ENCODE results near the gene PTPRD.

PTPRD gene

GRCh38 chr9:9605681-9606080 is 1007.1 kb downstream of the PTPRD start:
- DNase-seq (ENCODE audit: low spot score) = no peak

- DNase-seq (ENCODE audit: low spot score) = no peak
These were observed 1009.5 kb downstream of the PTPRD start for GRCh38 chr9:9603345-9603744.

GRCh38 chr9:9598723-9599122 is 1014.1 kb downstream of the PTPRD start:
- DNase-seq (ENCODE audit: low spot score) = no peak

DNA sequence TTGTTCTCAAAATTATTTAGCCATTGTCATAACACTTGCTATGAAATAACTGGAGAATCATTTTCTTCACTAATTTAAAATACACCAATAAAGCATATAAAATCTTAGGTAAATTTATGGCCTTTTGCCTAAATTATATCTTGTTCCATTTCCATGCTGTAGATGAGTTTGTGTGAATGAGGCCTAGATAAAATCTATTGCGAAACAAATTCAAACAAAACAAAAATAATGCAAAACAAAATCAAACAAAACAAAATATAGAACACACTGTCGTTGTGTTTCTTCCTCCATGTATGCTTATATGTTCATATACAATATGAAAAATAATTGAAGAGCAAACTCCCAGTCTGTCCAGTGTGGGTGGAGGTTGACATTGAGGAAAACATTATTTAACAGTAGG is 1020.7 kb downstream of the PTPRD start:
- no peak for DNase-seq (ENCODE audit: low spot score)

DNA sequence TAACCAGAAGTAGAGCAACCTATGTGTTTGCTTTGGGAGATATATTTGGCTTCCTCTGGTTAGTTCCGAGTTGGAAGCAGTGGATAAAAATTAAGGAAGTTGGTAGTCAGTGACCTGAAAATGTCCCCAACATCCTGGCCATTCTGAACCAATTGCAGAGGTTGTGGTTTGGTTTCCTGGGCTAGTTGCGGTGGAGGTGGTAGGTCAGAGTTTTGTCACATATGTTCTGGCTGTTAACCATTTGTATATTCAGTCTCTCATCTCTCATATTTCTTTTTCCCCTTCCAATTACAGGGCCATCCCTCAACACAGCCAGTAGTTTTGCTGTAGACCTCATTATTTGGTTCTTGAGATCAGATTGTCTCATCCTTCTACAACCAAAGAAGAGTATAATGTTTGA is 1026.9 kb downstream of the PTPRD start:
- DNase-seq (ENCODE audit: low spot score) = no peak

GRCh38 chr9:9574080-9574479 is 1038.7 kb downstream of the PTPRD start:
- DNase-seq (ENCODE audit: low spot score) = no peak

GRCh38 chr9:9565700-9566099 is 1047.1 kb downstream of the PTPRD start:
- DNase-seq (ENCODE audit: low spot score) = no peak

GRCh38 chr9:9563817-9564216 is 1049.0 kb downstream of the PTPRD start:
- no peak for DNase-seq (ENCODE audit: low spot score)

DNA sequence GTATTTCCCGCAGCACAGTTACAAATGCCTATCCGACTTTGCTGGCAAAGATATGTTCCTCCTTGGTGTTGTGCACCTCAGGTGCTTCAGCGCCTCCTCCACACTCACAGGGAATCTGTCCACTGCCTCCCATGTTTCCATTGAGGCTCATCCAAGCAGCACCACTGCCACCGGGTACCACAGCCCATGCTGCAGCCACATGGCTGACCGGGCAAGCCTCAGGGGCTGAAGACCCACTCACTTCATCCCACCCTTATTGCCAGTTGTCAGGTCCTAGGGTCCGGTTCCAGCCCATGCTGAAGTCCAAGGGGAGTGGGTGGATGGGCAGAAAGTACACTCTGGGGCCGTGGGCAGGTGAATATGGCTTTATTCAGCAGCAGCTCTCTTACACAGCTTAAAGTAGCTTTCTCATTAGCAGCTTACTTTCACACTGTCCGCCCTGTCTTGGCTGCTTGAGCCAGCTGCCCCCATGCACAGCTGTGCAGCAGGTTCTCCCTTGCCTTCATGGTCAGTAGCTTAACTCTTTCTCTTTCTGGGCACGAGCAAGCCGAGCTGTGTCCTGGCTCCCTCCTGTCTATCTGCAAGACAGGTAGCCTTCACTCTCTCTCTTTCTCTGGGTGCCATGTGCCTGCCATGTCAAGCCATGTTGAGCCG is 1052.3 kb downstream of the PTPRD start:
- no peak for DNase-seq (ENCODE audit: low spot score)

- no peak for DNase-seq (ENCODE audit: low spot score)
These were observed 1053.9 kb downstream of the PTPRD start for GRCh38 chr9:9558907-9559306.

GRCh38 chr9:9557804-9558334 is 1054.9 kb downstream of the PTPRD start:
- DNase-seq (ENCODE audit: low spot score) = no peak

DNA sequence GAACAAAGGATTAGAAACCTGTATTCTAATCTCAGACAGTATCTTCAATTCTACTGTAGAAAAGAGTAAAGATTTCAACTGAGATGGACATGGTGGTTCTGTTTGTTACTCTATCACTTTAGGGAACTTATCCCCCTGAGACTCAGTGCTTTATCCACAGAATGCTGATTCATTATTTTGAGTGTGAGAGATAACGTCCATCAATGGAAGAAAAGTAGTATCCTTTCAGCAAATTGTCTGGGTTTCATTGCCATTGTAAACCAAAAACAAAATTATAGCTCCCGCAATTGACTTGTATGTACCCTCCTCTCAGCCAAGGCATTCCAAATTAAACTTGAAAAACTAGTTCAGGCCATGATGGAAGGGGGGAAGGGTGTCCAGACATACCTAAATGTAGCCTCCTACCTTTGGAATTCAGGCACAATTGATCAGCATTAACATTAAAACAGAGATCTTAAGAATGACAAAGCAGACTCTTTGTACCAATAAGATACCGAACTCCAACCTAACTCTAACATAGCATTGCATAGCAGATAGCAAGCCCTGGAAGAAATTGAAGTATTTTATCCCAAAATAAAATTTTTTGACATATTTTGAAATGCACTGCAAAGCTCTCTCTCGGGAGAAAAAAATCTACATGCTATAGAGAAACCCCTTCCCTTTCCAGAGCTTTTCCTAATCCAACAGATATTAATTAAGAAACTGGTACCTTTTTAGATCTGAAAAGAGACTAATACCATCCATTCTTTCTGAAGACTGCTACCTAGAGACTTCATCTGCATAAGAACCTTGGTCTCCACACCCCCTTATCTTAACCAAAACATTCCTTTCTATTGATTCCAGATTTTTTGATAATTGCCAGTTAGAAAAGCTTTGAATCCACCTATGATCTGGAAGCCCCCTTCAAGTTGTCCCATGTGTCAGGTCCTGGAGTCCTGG is 1055.7 kb downstream of the PTPRD start:
- no peak for DNase-seq (ENCODE audit: low spot score)

DNA sequence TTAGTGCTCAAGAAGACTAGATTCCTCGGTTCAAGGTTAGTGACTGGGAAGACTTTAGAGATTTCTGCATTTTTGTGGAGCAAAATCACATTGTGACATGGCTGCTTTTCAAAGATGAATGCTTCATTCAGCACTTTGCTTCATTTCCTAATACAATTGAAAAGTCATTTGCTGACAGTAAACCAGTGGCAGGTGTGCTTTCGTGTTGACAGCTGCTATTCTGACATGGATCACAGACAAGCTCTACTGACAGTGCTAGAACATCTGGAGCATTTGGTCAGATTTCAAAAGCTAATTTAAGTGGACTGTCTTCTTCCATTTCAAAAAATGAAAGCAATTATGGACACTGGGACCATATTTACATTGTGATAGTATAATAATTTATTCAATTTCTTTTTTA is 1060.1 kb downstream of the PTPRD start:
- no peak for DNase-seq (ENCODE audit: low spot score)

- DNase-seq (ENCODE audit: low spot score) = no peak
These were observed 1074.0 kb downstream of the PTPRD start for GRCh38 chr9:9538766-9539165.

DNA sequence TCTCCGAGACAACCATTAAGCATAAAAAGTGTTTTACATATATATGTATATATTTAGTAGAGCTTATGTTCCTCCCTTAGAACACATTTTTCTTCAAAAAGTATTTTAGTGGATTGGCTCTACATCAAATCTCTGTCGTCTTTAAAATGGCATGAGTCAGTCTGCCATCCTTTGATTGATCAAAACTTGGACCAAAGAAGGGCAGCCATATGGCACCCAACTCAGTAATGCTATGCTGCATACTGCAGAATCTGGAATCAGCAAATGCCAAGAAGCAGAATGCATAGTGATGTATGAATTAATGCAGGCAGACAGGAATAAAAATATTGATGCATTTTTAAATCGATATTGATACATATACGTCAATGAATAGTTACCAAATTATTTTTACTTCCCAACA is 1074.4 kb downstream of the PTPRD start:
- DNase-seq (ENCODE audit: low spot score) = no peak

DNA sequence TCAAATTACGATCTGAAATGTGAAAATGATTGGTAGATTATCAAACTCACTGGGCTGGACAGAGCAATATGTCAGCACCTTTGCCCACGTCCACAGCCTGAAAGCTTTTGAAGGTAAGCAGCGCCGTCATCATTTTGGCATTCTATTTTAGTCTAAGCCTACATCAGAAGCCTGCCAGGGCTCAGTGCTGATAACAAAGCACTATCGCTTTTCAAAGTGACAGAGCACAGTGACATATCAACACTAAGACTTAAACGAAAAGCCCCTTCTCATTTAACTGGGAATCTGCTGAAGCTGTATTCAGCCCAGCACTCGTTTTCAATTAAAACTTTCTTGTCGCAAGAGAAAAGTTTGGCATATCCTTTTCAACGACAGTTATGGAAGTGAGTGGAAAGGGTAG is 1076.3 kb downstream of the PTPRD start:
- DNase-seq (ENCODE audit: low spot score) = no peak

DNA sequence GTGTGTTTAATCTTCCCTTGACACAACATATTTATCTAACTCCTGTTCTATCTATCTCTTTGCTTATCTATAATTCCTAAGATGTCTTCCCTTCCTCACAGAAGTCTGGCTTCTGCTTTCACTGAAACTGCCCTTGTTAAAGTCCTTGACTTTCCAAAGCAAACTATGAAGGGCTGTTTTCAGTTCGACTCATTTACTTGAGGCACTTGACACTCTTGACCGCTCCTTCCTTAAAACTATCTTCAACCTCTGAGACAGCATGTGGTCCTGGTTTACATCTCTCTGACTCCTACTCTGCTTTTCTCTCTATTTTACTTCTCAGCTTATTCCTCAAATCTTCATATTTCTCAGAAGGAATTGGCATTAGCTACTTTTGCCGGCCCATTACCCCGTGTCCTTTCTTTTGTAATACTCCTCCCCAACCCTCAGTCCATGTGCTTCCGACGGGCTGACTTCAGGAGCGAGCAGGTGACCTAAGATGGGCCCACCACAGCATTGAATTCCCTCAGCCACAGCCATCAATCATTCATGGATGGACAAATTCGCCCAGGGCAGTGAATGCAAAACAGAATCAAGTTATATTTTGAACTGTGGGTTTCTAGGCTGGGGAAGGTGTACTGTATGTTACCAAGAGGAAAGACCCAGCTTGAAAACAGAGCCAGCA is 1089.2 kb downstream of the PTPRD start:
- DNase-seq (ENCODE audit: low spot score) = no peak

GRCh38 chr9:9522406-9522805 is 1090.4 kb downstream of the PTPRD start:
- DNase-seq (ENCODE audit: low spot score) = no peak

GRCh38 chr9:9521033-9521779 is 1091.6 kb downstream of the PTPRD start:
- no peak for DNase-seq (ENCODE audit: low spot score)

GRCh38 chr9:9504869-9505268 is 1107.9 kb downstream of the PTPRD start:
- no peak for DNase-seq (ENCODE audit: low spot score)

DNA sequence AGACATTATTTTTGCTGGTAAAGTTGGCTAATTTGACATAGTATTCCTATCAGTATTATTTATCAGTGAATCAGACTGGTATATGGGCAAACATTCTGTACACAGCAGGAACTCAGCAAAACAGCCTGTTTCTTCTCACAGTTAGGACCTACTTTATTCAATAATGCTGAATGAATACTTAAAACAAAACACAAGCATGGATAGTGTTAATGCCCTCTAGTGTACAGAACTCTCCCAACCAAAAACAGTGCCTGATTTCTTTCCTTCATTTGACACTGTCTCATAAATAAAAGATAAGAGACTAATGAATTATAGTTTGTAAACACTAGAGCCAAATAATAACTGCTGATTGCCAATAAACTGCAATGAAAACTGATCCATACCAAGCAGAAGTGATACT is 1113.3 kb downstream of the PTPRD start:
- DNase-seq (ENCODE audit: low spot score) = no peak

- DNase-seq (ENCODE audit: low spot score) = no peak
These were observed 1114.0 kb downstream of the PTPRD start for GRCh38 chr9:9498846-9499245.

Data from GM03348 (cell line).